ENCODE results near the gene MRPL39.

The MRPL39 gene

GRCh38 chr21:25568246-25568645 lies 39.0 kb downstream of the MRPL39 start:
- DNase-seq (ENCODE audit: low read depth, low spot score): no peak

DNA sequence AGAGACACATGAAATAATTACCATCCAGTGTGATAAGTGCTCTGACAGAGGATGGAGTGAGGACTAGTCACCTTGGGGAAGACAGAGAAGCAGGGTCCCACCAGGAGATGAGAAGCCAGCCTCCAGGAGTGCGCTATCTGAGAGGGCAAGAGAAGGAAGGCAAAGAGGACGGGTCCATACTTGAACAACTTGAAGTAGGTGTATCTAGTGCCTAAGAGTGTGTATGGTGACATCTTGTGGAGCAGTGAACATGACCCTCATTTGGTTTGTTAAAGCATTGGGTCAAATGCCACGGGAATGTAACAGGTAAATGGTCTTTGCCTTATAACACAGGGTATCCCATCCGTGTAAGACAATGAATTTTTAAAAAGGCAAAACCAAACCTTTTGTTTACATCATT lies 39.8 kb downstream of the MRPL39 start:
- DNase-seq (ENCODE audit: low read depth, low spot score): no peak

- no peak for DNase-seq (ENCODE audit: low read depth, low spot score)
Measured at GRCh38 chr21:25566645-25567044, 40.6 kb downstream of the MRPL39 start.

DNA sequence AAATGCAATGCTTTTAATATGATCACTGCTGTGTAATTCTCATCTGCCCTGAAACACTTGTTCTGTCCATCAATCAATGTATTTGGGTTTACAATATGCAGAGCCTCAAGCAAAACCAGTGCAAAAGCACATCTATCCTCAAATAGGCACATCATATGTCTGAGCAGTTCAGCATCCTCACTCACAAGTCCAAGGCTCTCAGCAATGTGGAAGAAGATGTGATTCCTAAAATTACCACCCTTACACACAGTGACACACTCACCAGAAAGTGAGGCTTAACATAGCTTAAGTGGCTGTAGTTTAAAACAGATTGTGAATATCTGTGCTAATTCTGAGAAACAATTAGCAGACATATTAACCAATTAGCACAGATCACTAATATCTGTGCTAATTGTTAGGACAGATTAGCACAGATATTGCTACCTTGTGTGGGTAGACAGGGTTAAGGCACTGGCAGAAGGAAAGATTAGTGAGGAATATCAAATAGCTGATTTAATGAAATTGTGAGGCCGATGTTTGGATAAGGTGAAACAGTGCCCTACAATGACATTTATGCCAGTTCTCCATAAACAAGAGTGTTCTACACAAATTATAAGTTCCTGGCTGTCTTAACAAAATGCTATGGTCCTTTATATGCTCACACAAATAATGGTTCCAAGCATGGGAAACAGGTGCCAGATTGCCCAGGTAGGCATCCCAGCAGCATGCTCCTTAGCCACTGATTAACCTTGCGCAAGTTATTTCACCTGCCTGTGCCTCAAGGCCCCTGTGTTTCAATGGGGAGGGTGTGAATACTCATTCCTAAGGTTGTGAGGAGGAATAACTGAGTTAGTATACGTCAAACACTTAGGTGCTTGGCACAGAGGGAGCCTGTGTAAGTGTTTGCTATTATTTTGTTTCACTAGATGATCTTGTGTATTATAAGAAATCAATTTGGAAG lies 41.7 kb downstream of the MRPL39 start:
- no peak for DNase-seq (ENCODE audit: low read depth, low spot score)

DNA sequence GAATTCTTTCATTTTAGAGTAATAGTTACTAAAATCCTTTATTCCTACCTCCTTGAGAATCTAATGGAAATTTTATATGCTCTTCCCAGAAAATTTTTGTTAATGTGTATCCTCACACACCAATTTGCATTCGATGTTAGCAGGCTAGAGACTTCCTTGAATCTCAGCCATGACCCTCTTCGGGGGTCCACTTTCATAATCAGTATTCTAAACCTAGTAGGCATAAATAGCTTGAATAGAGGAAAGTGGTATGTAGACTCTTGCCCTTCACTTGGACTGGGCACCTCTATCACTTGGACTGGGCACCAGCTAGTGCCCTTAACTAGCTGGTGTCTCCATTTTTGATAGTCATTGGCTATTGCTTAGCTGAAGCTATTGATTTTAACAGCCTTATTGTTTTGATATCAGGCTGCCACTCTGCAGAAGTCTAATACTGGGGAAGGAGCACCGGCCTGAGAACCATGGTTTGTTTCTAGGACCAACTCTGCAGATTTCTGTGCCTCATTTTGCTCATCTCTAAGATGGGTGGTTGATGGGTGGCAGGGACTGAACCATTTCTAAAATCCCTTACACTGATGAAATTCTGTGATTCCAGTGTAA lies 42.8 kb downstream of the MRPL39 start:
- DNase-seq (ENCODE audit: low read depth, low spot score): no peak

DNA sequence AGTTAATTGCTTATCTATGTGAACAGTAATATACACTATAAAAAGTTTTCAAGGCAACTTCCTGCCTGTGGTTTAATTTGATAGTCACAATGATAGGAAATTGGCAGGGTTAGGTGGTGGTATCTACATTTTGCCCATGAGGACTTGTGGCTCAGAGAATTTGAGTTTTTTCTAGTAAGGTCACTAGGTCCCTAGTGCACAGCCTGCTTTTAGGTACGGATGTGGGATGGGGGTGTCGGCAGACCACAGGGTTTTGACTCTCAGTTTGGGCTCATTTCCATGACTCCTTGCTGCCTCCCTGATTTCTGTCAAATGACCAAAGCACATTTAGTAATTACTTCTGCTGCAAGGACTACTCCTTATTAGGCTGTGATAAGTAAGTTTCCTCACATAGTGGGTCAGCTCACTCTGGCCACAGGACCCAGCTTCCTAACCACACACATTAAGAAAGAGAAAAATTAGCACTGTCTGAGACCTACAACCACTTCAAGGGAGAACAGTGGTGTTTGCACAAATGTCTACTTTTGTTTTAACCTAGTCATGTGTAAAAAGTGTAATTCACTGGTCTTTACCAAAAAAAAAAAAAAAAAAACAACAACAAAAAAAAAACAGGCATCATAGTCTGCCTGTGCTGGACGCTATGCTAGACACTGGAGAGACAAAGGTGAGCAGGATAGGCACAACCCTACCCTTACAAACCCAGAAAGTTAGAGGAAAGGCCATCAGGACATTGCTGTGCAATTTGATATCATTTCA lies 43.7 kb downstream of the MRPL39 start:
- DNase-seq (ENCODE audit: low read depth, low spot score): no peak

GRCh38 chr21:25562660-25563059 lies 44.6 kb downstream of the MRPL39 start:
- DNase-seq (ENCODE audit: low read depth, low spot score): no peak

- no peak for DNase-seq (ENCODE audit: low read depth, low spot score)
Measured at GRCh38 chr21:25561668-25562641, 45.3 kb downstream of the MRPL39 start.

GRCh38 chr21:25560891-25561290 lies 46.4 kb downstream of the MRPL39 start:
- no peak for DNase-seq (ENCODE audit: low read depth, low spot score)

DNA sequence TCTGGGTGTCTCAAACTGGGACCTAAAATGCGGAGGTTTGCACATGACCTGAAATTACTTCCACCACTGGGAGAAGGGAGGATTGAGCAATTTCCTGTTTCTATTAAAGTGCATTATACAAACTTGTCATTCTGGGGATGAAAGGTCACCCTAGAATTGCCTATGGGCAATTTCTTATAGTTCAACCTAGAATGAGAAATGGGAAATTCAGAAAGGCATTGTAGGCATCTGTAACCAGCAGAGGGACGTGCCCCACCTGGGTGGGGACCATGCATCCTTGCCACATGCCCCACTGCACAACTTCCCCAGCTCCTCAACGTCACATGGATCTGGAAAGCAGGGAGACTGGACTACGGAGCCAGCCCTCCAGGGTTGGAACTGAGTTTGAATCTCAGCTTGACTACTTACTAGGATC lies 47.0 kb downstream of the MRPL39 start:
- no peak for DNase-seq (ENCODE audit: low read depth, low spot score)

GRCh38 chr21:25559746-25560145 lies 47.5 kb downstream of the MRPL39 start:
- DNase-seq (ENCODE audit: low read depth, low spot score): no peak

GRCh38 chr21:25558123-25558522 lies 49.2 kb downstream of the MRPL39 start:
- no peak for DNase-seq (ENCODE audit: low read depth, low spot score)

GRCh38 chr21:25557180-25557579 lies 50.1 kb downstream of the MRPL39 start:
- DNase-seq (ENCODE audit: low read depth, low spot score): no peak

GRCh38 chr21:25556091-25556490 lies 51.2 kb downstream of the MRPL39 start:
- DNase-seq (ENCODE audit: low read depth, low spot score): no peak

DNA sequence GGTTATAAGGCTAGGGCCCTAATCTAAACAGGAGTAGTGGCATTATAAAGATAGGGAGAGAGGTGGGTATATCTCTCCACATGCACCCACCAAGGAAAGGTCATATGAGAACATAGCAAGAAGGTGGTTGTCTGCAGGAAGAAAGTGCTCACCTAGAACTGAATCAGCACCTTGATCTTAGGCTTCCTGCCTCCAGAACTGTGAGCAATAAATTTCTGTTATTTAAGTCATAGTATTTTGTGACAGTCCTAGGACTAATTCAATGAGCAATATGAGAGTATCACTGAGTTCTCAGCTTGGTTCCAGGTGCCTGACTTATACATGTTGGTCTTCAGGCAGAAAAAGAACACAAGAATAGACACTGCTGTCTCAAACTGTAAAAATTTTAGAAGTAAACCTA lies 51.8 kb downstream of the MRPL39 start:
- no peak for DNase-seq (ENCODE audit: low read depth, low spot score)

DNA sequence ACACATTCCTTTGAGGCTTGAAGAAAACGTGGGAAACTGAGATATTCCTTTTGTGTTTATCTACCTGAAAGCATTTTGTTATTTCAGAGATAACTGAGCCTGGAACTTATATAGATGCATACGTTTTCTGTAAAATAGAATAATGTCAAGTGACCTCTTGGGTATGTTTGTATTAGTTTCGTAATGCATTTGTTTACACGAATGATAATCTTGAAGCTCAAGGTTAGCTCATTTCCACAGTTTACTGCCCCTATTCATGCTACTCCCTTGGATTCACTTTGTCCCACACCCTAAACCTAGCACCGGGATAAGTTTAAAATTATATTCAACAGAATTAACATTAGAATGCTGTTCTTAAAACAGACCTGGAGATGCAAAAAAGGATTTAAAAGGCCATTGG lies 54.4 kb downstream of the MRPL39 start:
- no peak for DNase-seq (ENCODE audit: low read depth, low spot score)

DNA sequence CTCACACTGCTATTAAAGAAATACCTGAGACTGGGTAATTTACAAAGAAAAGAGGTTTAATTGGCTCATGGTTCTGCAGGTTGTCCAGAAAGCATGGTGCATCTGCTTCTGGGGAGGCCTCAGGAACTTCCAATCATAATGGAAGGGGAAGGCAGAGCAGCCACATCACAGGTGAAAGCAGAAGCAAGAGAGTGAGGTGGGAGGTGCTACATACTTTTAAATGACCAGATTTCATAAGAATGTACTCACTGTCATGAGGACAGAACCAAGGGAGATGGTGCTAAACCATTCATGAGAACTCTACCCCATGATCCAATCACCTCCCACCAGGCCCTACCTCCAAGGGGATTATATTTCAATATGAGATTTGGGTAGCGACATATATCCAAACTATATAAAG lies 55.7 kb downstream of the MRPL39 start:
- DNase-seq (ENCODE audit: low read depth, low spot score): no peak

- no peak for DNase-seq (ENCODE audit: low read depth, low spot score)
Measured at GRCh38 chr21:25550352-25551120, 56.7 kb downstream of the MRPL39 start.

DNA sequence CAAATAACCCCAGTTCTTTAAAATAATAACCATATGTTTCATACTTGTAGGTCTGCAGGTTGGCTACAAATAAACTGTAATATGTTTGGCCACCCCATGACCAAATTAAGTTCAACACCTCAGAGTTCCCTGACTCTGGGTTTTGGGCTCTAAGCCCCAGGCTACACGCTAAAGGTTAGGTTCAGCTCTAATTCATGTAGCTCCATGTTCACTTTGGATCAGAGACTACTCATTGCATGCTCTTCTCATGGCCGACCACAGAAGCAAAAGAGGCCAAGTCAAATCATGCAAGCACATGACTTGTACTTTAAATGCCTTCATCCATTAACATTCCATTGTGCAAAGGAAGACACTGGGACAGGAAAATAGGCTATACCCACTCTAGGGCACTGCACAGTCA lies 66.2 kb downstream of the MRPL39 start:
- DNase-seq (ENCODE audit: low read depth, low spot score): no peak

DNA sequence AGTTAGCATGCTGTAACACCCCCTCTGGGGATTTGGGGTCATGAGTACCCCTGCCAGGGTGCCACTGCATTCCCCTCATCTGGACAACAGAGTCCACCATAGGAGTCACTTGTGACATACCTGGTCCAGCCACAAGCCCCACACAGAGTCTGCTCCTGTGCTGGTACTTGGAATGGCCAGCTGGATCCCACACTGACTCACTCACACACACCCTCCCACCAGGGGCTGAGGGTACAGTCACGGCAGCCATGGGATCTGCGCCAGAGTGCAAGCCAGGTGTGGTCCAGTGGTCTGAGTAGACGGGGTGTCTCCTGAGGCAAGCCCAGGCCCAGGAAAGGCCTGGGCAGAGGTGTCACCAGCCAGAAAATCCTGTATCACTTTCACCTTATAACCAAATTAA lies 67.7 kb downstream of the MRPL39 start:
- DNase-seq (ENCODE audit: low read depth, low spot score): no peak

Measured in iPS DF 19.7 (cell line).